Measurements from ENCODE around the gene PKN1. TPM values are rescaled to one million over a fixed set of nuclear protein-coding genes. Genes with fewer than 3 reads are reported as not detected.

The PKN1 gene
- total RNA-seq, 4 donors from 2014 or later = 73.9 to 150 (median 118) TPM

DNA sequence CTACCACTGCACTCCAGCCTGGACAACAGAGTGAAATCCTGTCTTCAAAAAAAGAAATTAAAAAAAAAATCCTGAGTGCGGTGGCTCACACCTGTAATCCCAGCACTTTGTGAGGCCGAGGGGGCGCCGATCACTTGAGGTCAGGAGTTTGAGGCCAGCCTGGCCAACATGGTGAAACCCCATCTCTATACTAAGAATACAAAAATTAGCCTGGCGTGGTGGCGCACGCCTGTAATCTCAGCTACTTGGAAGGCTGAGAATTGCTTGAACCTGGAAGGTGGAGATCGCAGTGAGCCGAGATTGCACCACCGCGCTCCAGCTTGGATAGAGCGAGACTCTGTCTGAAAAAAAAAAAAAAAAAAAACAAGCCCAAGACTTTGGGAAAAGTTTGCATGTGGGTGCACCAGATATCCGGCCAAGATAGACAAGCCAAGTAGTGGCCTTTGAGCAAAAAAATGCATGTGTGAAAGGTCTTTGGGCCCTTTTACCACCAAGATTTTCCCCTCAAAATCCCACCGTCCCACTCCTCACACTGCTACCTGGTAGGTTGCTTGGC lies 79.4 kb downstream of the PKN1 start:
- TF ChIP-seq EP300 (IDR thresholded peaks at IDR 0.05) (no peak), POLR2A (IDR thresholded peaks at IDR 0.05) (no peak)
- TF ChIP-seq, protein P1, sequence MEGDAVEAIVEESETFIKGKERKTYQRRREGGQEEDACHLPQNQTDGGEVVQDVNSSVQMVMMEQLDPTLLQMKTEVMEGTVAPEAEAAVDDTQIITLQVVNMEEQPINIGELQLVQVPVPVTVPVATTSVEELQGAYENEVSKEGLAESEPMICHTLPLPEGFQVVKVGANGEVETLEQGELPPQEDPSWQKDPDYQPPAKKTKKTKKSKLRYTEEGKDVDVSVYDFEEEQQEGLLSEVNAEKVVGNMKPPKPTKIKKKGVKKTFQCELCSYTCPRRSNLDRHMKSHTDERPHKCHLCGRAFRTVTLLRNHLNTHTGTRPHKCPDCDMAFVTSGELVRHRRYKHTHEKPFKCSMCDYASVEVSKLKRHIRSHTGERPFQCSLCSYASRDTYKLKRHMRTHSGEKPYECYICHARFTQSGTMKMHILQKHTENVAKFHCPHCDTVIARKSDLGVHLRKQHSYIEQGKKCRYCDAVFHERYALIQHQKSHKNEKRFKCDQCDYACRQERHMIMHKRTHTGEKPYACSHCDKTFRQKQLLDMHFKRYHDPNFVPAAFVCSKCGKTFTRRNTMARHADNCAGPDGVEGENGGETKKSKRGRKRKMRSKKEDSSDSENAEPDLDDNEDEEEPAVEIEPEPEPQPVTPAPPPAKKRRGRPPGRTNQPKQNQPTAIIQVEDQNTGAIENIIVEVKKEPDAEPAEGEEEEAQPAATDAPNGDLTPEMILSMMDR (IDR thresholded peaks at IDR 0.05) = no peak
- Histone ChIP-seq H3K4me1 (peaks cover 0 to 49% (median 26%) of the 10 kb centered on the region in 4 donors), H3K36me3 (peaks cover 0 to 31% (median 18%) of the 10 kb centered on the region in 3 donors)

DNA sequence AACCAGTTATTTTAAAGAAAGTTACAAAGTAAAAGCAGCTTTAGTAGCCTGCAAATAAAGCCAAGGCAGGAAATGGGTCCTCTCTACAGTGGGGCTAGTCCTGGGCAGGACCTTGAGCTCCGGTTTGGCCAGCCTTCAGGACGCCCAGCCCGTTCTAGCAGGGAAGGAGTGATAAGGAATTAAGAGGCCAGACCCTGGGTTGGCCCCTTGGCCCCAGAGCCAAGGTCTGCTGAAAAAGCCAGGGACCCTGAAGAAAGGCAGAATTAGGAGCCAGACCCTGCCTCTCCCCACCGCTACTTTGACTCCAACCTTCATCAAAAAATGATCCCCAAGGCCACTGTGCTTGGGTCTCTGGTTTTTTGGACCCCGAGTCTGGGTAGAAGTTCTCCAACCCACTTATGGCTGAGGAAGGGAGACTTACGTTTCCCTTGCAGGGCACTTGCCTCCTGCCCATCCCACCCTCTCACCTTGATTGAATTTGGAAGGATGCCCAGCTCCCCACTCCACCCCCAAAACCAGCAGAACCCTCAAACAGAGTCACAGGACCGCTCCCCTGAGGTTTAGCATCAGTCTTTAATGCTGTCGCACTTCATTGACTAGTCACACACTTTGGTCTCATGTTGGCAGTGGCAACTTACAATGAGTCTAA lies 81.2 kb downstream of the PKN1 start:
- Histone ChIP-seq H3K4me1 (peaks cover 2 to 54% (median 33%) of the 10 kb centered on the region in 4 donors), H3K36me3 (peaks cover 0 to 31% (median 18%) of the 10 kb centered on the region in 3 donors), H3K27me3 (no peaks in the 10 kb centered on the region), H3K4me3 (no peak overlapping the region), H3K27ac (peak overlapping the region in 1 of 4 donors; percentile 100), H3K9me3 (no peaks in the 10 kb centered on the region)
- no peak for DNase-seq (ENCODE audit: low spot score in 2 of 2)
- no peak for TF ChIP-seq EP300 (IDR thresholded peaks at IDR 0.05)
- no peak for TF ChIP-seq POLR2A (IDR thresholded peaks at IDR 0.05)
- TF ChIP-seq, protein P1 (IDR thresholded peaks at IDR 0.05) = no peak
- WGBS, 2 donors = 81 to 85% methylated on average over 8 of the region's 8 CpGs

More for the DNA sequence above, 79.4 kb downstream of the PKN1 start:
- H3K9me3 ChIP-seq = no peaks in the 10 kb centered on the region
- H3K27ac ChIP-seq = no peak overlapping the region
- no peak for DNase-seq (ENCODE audit: low spot score in 2 of 2)
- WGBS, 2 donors = 91 to 92% methylated on average over 14 of the region's 14 CpGs
- no peaks in the 10 kb centered on the region for H3K27me3 ChIP-seq
- H3K4me3 ChIP-seq = no peak overlapping the region

DNA sequence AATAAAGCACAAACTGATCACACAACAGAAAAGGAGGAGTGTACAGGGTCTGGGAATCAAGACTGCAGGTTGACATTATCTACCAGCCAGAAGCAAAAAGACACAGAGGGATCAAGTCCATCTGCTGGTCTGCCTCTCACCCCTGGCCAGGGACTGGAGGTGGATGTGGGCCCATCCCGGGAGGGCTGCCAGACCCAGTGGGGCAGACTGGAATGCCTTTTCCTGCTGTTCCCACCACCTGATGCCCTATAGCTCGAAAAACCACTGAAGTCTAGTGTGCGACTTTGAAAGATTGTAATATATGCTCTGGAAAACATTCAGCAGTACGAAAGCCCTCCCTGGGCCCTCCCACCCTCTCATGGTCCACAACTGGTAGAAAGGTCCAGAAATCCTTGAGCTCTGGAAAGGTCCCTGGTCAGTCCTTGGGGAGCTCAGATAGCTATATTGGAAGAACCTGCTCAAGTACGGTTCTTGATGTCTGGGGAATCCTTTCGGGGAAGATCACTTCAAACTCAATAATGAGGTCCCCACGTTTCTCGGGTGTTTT lies 82.5 kb downstream of the PKN1 start:
- WGBS, 2 donors = 60 to 77% methylated on average over 6 to 8 of the region's 8 CpGs
- DNase-seq (ENCODE audit: low spot score in 2 of 2) = no peak
- Histone ChIP-seq H3K27me3 (no peaks in the 10 kb centered on the region), H3K4me3 (peak overlapping the region in 3 of 4 donors; percentile 3 to 95 (median 89)), H3K36me3 (peaks cover 0 to 31% (median 18%) of the 10 kb centered on the region in 3 donors), H3K9me3 (no peaks in the 10 kb centered on the region), H3K4me1 (peaks cover 2 to 53% (median 35%) of the 10 kb centered on the region in 4 donors), H3K27ac (peak overlapping the region in 2 of 4 donors; percentile 100)
- TF ChIP-seq, protein P1 (IDR thresholded peaks at IDR 0.05) = no peak
- TF ChIP-seq EP300 (IDR thresholded peaks at IDR 0.05) (no peak), POLR2A (IDR thresholded peaks at IDR 0.05) (no peak)

- peak overlapping the region; percentile 100 for H3K27ac ChIP-seq
- peaks cover 0 to 31% (median 18%) of the 10 kb centered on the region in 3 donors for H3K36me3 ChIP-seq
- TF ChIP-seq, protein P1 (IDR thresholded peaks at IDR 0.05) = no peak
- TF ChIP-seq EP300 (IDR thresholded peaks at IDR 0.05) (no peak), POLR2A (IDR thresholded peaks at IDR 0.05) (no peak)
- no peaks in the 10 kb centered on the region for H3K9me3 ChIP-seq
- peak overlapping the region; percentile 71 to 100 (median 92) for H3K4me3 ChIP-seq
- no peaks in the 10 kb centered on the region for H3K27me3 ChIP-seq
- WGBS, 2 donors = 77 to 80% methylated on average over 13 to 15 of the region's 15 CpGs
- no peak for DNase-seq (ENCODE audit: low spot score in 2 of 2)
- peaks cover 2 to 51% (median 35%) of the 10 kb centered on the region in 4 donors for H3K4me1 ChIP-seq
Observed at GRCh38 chr19:14516048-14516534, 83.0 kb downstream of the PKN1 start.

All from tibial nerve (tissue), 4 donors.